ENCODE data around the gene STAT5B. TPM values are rescaled to one million over a fixed set of nuclear protein-coding genes. Genes with fewer than 3 reads are reported as not detected.
"Not testable (repeated sequence)": the region's sequence is repeated elsewhere in the genome, so short reads cannot be mapped to it uniquely, and the experiment has no call there.

STAT5B gene
- total RNA-seq, 1 experiment from 2014 or later = 36.4 TPM

GRCh38 chr17:42243493-42243982 lies 32.7 kb downstream of the STAT5B start (continued):
- TF ChIP-seq, protein P1, sequence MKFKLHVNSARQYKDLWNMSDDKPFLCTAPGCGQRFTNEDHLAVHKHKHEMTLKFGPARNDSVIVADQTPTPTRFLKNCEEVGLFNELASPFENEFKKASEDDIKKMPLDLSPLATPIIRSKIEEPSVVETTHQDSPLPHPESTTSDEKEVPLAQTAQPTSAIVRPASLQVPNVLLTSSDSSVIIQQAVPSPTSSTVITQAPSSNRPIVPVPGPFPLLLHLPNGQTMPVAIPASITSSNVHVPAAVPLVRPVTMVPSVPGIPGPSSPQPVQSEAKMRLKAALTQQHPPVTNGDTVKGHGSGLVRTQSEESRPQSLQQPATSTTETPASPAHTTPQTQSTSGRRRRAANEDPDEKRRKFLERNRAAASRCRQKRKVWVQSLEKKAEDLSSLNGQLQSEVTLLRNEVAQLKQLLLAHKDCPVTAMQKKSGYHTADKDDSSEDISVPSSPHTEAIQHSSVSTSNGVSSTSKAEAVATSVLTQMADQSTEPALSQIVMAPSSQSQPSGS (CRISPR knock-in tag; IDR thresholded peaks at IDR 0.05; ENCODE audit: borderline replicate concordance, low read depth) = no peak
- no peak for TF ChIP-seq MYBL2 (CRISPR knock-in tag; IDR thresholded peaks at IDR 0.05)
- TF ChIP-seq HMGA2 (CRISPR knock-in tag; IDR thresholded peaks at IDR 0.05) = no peak
- TF ChIP-seq OVOL2 (CRISPR knock-in tag; IDR thresholded peaks at IDR 0.05; ENCODE audit: borderline replicate concordance) = no peak
- TF ChIP-seq GABPB1 (CRISPR knock-in tag; IDR thresholded peaks at IDR 0.05) = no peak
- TF ChIP-seq ZNF396 (CRISPR knock-in tag; IDR thresholded peaks at IDR 0.05; ENCODE audit: borderline replicate concordance) = no peak
- TF ChIP-seq FOXP1 (CRISPR knock-in tag; IDR thresholded peaks at IDR 0.05; ENCODE audit: borderline replicate concordance) = no peak
- TF ChIP-seq ZBTB21 (CRISPR knock-in tag; IDR thresholded peaks at IDR 0.05; ENCODE audit: borderline replicate concordance) = no peak
- TF ChIP-seq GTF2I (CRISPR knock-in tag; conservative IDR thresholded peaks at IDR 0.05) = no peak
- no peak for TF ChIP-seq ZNF263 (CRISPR knock-in tag; IDR thresholded peaks at IDR 0.05; ENCODE audit: low read depth)

GRCh38 chr17:42241871-42242270 lies 34.3 kb downstream of the STAT5B start:
- CTCF ChIA-PET = no interaction called here

GRCh38 chr17:42240863-42241262 lies 35.3 kb downstream of the STAT5B start:
- CTCF ChIA-PET = interaction anchor here (0.6 to 0.7 kb wide), 2 partner anchors 16 to 219 kb away, joined by 3 read pairs; no protein-coding TSS in a partner anchor
- not testable (repeated sequence) for H3K4me3 Mint-ChIP-seq; ATAC-seq; H3K36me3 Mint-ChIP-seq; H3K9me3 Mint-ChIP-seq; H3K4me1 Mint-ChIP-seq; DNase-seq (ENCODE audit: low spot score); H3K27ac Mint-ChIP-seq; H3K27me3 Mint-ChIP-seq (ENCODE audit: low read depth)
- POLR2A ChIA-PET = interaction anchor here (0.7 kb wide), 1 partner anchor 12 kb away, joined by 3 read pairs; no protein-coding TSS in a partner anchor

More at GRCh38 chr17:42241871-42242270, 34.3 kb downstream of the STAT5B start:
- Mint-ChIP-seq H3K36me3 (no peaks in the 10 kb centered on the region), H3K27me3 (ENCODE audit: low read depth) (no peaks in the 10 kb centered on the region), H3K9me3 (no peaks in the 10 kb centered on the region), H3K4me3 (no peak overlapping the region), H3K27ac (no peak overlapping the region), H3K4me1 (peaks cover 8% of the 10 kb centered on the region; the same call in 1 of the 2 replicates)
- POLR2A ChIA-PET = no interaction called here
- ATAC-seq = no peak
- DNase-seq (ENCODE audit: low spot score) = no peak
- TF ChIP-seq, protein P2, sequence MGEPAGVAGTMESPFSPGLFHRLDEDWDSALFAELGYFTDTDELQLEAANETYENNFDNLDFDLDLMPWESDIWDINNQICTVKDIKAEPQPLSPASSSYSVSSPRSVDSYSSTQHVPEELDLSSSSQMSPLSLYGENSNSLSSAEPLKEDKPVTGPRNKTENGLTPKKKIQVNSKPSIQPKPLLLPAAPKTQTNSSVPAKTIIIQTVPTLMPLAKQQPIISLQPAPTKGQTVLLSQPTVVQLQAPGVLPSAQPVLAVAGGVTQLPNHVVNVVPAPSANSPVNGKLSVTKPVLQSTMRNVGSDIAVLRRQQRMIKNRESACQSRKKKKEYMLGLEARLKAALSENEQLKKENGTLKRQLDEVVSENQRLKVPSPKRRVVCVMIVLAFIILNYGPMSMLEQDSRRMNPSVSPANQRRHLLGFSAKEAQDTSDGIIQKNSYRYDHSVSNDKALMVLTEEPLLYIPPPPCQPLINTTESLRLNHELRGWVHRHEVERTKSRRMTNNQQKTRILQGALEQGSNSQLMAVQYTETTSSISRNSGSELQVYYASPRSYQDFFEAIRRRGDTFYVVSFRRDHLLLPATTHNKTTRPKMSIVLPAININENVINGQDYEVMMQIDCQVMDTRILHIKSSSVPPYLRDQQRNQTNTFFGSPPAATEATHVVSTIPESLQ (CRISPR knock-in tag; IDR thresholded peaks at IDR 0.05) = no peak
- TF ChIP-seq PRRX2 (CRISPR knock-in tag; IDR thresholded peaks at IDR 0.05) (no peak), ERG (CRISPR knock-in tag; IDR thresholded peaks at IDR 0.05) (no peak), ZNF219 (CRISPR knock-in tag; IDR thresholded peaks at IDR 0.05; ENCODE audit: borderline replicate concordance) (no peak), ESRRA (CRISPR knock-in tag; IDR thresholded peaks at IDR 0.05; ENCODE audit: borderline replicate concordance) (no peak), ZBTB21 (CRISPR knock-in tag; IDR thresholded peaks at IDR 0.05; ENCODE audit: borderline replicate concordance) (no peak), JUN (CRISPR knock-in tag; IDR thresholded peaks at IDR 0.05) (no peak), FOXJ3 (CRISPR knock-in tag; IDR thresholded peaks at IDR 0.05; ENCODE audit: borderline replicate concordance) (no peak), NR2C2 (CRISPR knock-in tag; IDR thresholded peaks at IDR 0.05) (no peak), ZNF263 (CRISPR knock-in tag; IDR thresholded peaks at IDR 0.05; ENCODE audit: low read depth) (no peak), GTF2I (CRISPR knock-in tag; conservative IDR thresholded peaks at IDR 0.05) (no peak), NR1H2 (CRISPR knock-in tag; IDR thresholded peaks at IDR 0.05) (no peak), SMAD3 (CRISPR knock-in tag; IDR thresholded peaks at IDR 0.05; ENCODE audit: borderline replicate concordance) (no peak), NFE2L1 (CRISPR knock-in tag; IDR thresholded peaks at IDR 0.05) (no peak), EMX1 (CRISPR knock-in tag; IDR thresholded peaks at IDR 0.05) (no peak), MYBL2 (CRISPR knock-in tag; IDR thresholded peaks at IDR 0.05) (no peak)
- TF ChIP-seq, protein P3, sequence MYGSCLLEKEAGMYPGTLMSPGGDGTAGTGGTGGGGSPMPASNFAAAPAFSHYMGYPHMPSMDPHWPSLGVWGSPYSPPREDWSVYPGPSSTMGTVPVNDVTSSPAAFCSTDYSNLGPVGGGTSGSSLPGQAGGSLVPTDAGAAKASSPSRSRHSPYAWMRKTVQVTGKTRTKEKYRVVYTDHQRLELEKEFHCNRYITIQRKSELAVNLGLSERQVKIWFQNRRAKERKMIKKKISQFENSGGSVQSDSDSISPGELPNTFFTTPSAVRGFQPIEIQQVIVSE (CRISPR knock-in tag; IDR thresholded peaks at IDR 0.05; ENCODE audit: borderline replicate concordance) = no peak
